ENCODE data around the gene EFS.
"Not testable (repeated sequence)": the region's sequence is repeated elsewhere in the genome, so short reads cannot be mapped to it uniquely, and the experiment has no call there.

The EFS gene

GRCh38 chr14:23399136-23399535 is 34.2 kb upstream of the EFS start:
- DNase-seq = no peak

GRCh38 chr14:23398348-23398747 is 33.4 kb upstream of the EFS start:
- DNase-seq = no peak

- no peak for DNase-seq
These were observed 31.9 kb upstream of the EFS start for GRCh38 chr14:23396781-23397407.

- DNase-seq = no peak
These were observed 31.2 kb upstream of the EFS start for GRCh38 chr14:23396126-23396525.

GRCh38 chr14:23392613-23393012 is 27.6 kb upstream of the EFS start:
- no peak for DNase-seq

GRCh38 chr14:23389871-23390270 is 24.9 kb upstream of the EFS start:
- not testable (repeated sequence) for DNase-seq

- no peak for DNase-seq
These were observed 24.4 kb upstream of the EFS start for GRCh38 chr14:23389396-23389795.

GRCh38 chr14:23388996-23389395 is 24.0 kb upstream of the EFS start:
- no peak for DNase-seq

- DNase-seq = no peak
These were observed 23.2 kb upstream of the EFS start for GRCh38 chr14:23387916-23388882.

GRCh38 chr14:23386999-23387398 is 22.0 kb upstream of the EFS start:
- no peak for DNase-seq

GRCh38 chr14:23386266-23386657 is 21.3 kb upstream of the EFS start:
- not testable (repeated sequence) for DNase-seq

- no peak for DNase-seq
These were observed 20.8 kb upstream of the EFS start for GRCh38 chr14:23385642-23386265.

- no peak for DNase-seq
These were observed 20.3 kb upstream of the EFS start for GRCh38 chr14:23385244-23385641.

GRCh38 chr14:23384364-23385080 is 19.6 kb upstream of the EFS start:
- DNase-seq = no peak

- DNase-seq = no peak
These were observed 17.9 kb upstream of the EFS start for GRCh38 chr14:23382731-23383440.

- no peak for DNase-seq
These were observed 17.3 kb upstream of the EFS start for GRCh38 chr14:23382276-23382675.

GRCh38 chr14:23381871-23382270 is 16.9 kb upstream of the EFS start:
- DNase-seq = no peak

GRCh38 chr14:23380976-23381375 is 16.0 kb upstream of the EFS start:
- no peak for DNase-seq

- DNase-seq = no peak
These were observed 15.4 kb upstream of the EFS start for GRCh38 chr14:23380197-23380914.

- peak; percentile 32 for DNase-seq
These were observed 14.6 kb upstream of the EFS start for GRCh38 chr14:23379366-23380196.

Data from stimulated activated naive CD4-positive, alpha-beta T cell treated with Interleukin-2 at 50 U/mL for 16 hours (primary cell).